ENCODE data around the gene KCNF1. TPM values are rescaled to one million over a fixed set of nuclear protein-coding genes. Genes with fewer than 3 reads are reported as not detected.

KCNF1 gene
- polyA plus RNA-seq, 1 donor from 2014 or later = 11.4 TPM

DNA sequence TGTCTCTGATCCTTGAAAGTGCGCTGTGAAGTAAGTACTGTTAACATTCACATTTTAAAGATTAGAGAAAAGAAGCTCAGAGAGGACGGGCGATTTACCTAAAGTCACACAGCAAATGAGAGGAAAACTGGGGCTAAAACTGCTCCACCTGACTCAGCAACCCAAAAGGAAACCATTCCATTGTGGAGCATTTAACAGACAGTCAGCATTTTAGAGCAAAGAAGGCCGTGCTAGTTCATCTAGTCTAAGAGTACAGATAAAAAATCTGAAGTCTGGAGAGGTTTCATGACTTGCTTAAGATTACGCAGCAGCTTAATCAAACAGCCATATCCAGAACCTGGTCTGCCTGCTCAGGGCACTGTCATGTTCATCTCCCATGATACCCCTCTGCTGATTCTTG lies 19.9 kb upstream of the KCNF1 start:
- no peak for TF ChIP-seq POLR2AphosphoS5 (IDR thresholded peaks at IDR 0.05)
- TF ChIP-seq CTCF (IDR thresholded peaks at IDR 0.05; ENCODE audit: poor library complexity, severe bottlenecking) = no peak
- no peak for TF ChIP-seq EP300 (conservative IDR thresholded peaks at IDR 0.05; ENCODE audit: poor library complexity, severe bottlenecking)
- TF ChIP-seq SMC3 (conservative IDR thresholded peaks at IDR 0.05; ENCODE audit: poor library complexity) = no peak
- Histone ChIP-seq H3K4me3 (ENCODE audit: low read length) (no peak overlapping the region), H3K27me3 (ENCODE audit: insufficient read depth, low read depth, low read length) (no peaks in the 10 kb centered on the region), H3K79me2 (replicated peaks; ENCODE audit: insufficient read depth, low read length) (no peaks in the 10 kb centered on the region), H3K9me2 (ENCODE audit: insufficient read depth, low read length) (no peaks in the 10 kb centered on the region), H2AFZ (ENCODE audit: low read depth, low read length) (no peak overlapping the region), H3F3A (ENCODE audit: insufficient read depth, low read length, poor library complexity, severe bottlenecking) (no peaks in the 10 kb centered on the region), H3K9me3 (ENCODE audit: low read length) (no peaks in the 10 kb centered on the region), H4K20me1 (ENCODE audit: insufficient read depth) (no peaks in the 10 kb centered on the region), H3K9ac (ENCODE audit: low read length) (no peak overlapping the region), H3K27ac (ENCODE audit: low read length) (no peak overlapping the region), H3K36me3 (ENCODE audit: insufficient read depth, low read length) (no peaks in the 10 kb centered on the region), H3K4me2 (ENCODE audit: low read length) (no peak overlapping the region)

GRCh38 chr2:10892316-10892715 lies 19.4 kb upstream of the KCNF1 start:
- no peaks in the 10 kb centered on the region for H3K9me2 ChIP-seq (ENCODE audit: insufficient read depth, low read length)
- H3K9me3 ChIP-seq (ENCODE audit: low read length) = no peaks in the 10 kb centered on the region
- no peaks in the 10 kb centered on the region for H4K20me1 ChIP-seq (ENCODE audit: insufficient read depth)
- no peaks in the 10 kb centered on the region for H3K27me3 ChIP-seq (ENCODE audit: insufficient read depth, low read depth, low read length)
- H3K4me3 ChIP-seq (ENCODE audit: low read length) = no peak overlapping the region
- H3K27ac ChIP-seq (ENCODE audit: low read length) = no peak overlapping the region
- H3K4me2 ChIP-seq (ENCODE audit: low read length) = no peak overlapping the region
- TF ChIP-seq TAF1 (IDR thresholded peaks at IDR 0.05; ENCODE audit: low read depth) (no peak), REST (IDR thresholded peaks at IDR 0.05; ENCODE audit: borderline replicate concordance) (no peak), EZH2 (IDR thresholded peaks at IDR 0.05; ENCODE audit: borderline replicate concordance, insufficient read depth, low read length, poor library complexity, severe bottlenecking) (no peak), EP300 (conservative IDR thresholded peaks at IDR 0.05; ENCODE audit: poor library complexity, severe bottlenecking) (no peak), POLR2AphosphoS5 (IDR thresholded peaks at IDR 0.05) (no peak), CTCF (IDR thresholded peaks at IDR 0.05; ENCODE audit: poor library complexity, severe bottlenecking) (no peak), RAD21 (conservative IDR thresholded peaks at IDR 0.05) (no peak)
- no peaks in the 10 kb centered on the region for H3K79me2 ChIP-seq (replicated peaks; ENCODE audit: insufficient read depth, low read length)
- no peak overlapping the region for H3K9ac ChIP-seq (ENCODE audit: low read length)
- no peaks in the 10 kb centered on the region for H3F3A ChIP-seq (ENCODE audit: insufficient read depth, low read length, poor library complexity, severe bottlenecking)
- no peak overlapping the region for H2AFZ ChIP-seq (ENCODE audit: low read depth, low read length)
- H3K36me3 ChIP-seq (ENCODE audit: insufficient read depth, low read length) = no peaks in the 10 kb centered on the region
